ENCODE data around the gene TUBAL3. TPM values are rescaled to one million over a fixed set of nuclear protein-coding genes. Genes with fewer than 3 reads are reported as not detected.

Gene TUBAL3
- total RNA-seq, 1 experiment from 2014 or later: not detected

DNA sequence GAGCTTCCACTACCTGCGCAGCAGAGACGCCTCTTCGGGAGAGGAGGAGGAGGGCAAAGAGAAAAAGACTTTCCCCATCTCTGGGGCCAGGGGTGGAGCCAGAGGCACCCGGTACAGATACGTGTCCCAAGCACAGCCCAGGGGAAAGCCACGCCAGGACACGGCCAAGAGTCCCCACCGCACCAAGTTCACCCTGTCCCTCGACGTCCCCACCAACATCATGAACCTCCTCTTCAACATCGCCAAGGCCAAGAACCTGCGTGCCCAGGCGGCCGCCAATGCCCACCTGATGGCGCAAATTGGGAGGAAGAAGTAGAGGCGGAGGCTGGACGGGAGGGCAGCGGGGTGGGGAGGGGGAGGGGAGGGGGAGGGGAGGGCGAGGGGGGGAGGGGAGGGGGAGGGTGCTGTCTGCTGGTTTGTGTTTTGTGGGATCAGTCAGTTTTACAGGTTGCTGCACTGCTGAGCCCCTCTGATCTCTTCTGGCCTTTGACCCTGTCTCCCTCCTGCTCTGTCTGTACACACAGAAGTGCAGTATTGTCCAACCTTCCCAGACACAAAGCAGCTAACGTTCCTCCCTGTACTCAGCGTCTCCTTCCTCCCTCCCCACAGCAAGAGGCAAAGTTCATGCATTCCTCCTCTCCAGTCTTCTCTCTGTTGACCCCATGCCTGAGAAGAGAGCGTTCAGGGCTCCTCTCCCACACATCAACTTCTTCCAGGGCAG, 30.6 kb downstream of the TUBAL3 start:
- Histone ChIP-seq H4K5ac (ENCODE audit: insufficient read length, low read depth, low read length) (no peak overlapping the region), H2AFZ (ENCODE audit: low read length) (no peak overlapping the region), H2BK15ac (ENCODE audit: low read depth, low read length) (no peak overlapping the region), H4K91ac (ENCODE audit: insufficient read length, low read depth, low read length) (no peak overlapping the region), H3K23me2 (ENCODE audit: insufficient read length, low read depth, low read length, poor library complexity, severe bottlenecking) (no peaks in the 10 kb centered on the region), H3K4ac (ENCODE audit: low read depth, low read length) (no peak overlapping the region), H3K56ac (ENCODE audit: insufficient read length, low read depth, low read length) (no peak overlapping the region), H3K9me3 (ENCODE audit: control insufficient read depth, low read depth, low read length) (no peaks in the 10 kb centered on the region), H3K4me2 (ENCODE audit: insufficient read depth, insufficient read length, low read length) (no peak overlapping the region), H3K79me2 (ENCODE audit: insufficient read depth, low read length) (no peaks in the 10 kb centered on the region), H4K8ac (replicated peaks; ENCODE audit: insufficient read length, low read depth, low read length) (no peak overlapping the region), H3K27me3 (ENCODE audit: insufficient read depth, low read length) (no peaks in the 10 kb centered on the region), H3K9ac (ENCODE audit: extremely low read depth, insufficient read length, low read length) (no peak overlapping the region), H3K14ac (ENCODE audit: insufficient read depth, low read length) (no peak overlapping the region), H2BK120ac (ENCODE audit: low read depth, low read length, poor library complexity, severe bottlenecking) (no peak overlapping the region), H2BK5ac (ENCODE audit: insufficient read length, low read length) (no peak overlapping the region), H2BK20ac (ENCODE audit: low read depth, low read length, poor library complexity, severe bottlenecking) (no peak overlapping the region), H3K18ac (ENCODE audit: insufficient read length, low read depth, low read length) (no peak overlapping the region), H2AK5ac (ENCODE audit: insufficient read length, low read length) (no peak overlapping the region), H3K27ac (ENCODE audit: insufficient read length, low read depth, low read length) (no peak overlapping the region), H2BK12ac (ENCODE audit: insufficient read length, low read depth, low read length) (no peak overlapping the region), H4K20me1 (ENCODE audit: control insufficient read depth, insufficient read depth, insufficient read length) (no peaks in the 10 kb centered on the region), H3K4me1 (ENCODE audit: insufficient read depth, low read length) (no peaks in the 10 kb centered on the region), H3T11ph (ENCODE audit: low read length) (no peak overlapping the region), H3K23ac (ENCODE audit: insufficient read length, low read depth, low read length) (no peak overlapping the region), H3K79me1 (ENCODE audit: insufficient read depth, low read depth, low read length, poor library complexity, severe bottlenecking) (no peaks in the 10 kb centered on the region)
- TF ChIP-seq, protein P1, sequence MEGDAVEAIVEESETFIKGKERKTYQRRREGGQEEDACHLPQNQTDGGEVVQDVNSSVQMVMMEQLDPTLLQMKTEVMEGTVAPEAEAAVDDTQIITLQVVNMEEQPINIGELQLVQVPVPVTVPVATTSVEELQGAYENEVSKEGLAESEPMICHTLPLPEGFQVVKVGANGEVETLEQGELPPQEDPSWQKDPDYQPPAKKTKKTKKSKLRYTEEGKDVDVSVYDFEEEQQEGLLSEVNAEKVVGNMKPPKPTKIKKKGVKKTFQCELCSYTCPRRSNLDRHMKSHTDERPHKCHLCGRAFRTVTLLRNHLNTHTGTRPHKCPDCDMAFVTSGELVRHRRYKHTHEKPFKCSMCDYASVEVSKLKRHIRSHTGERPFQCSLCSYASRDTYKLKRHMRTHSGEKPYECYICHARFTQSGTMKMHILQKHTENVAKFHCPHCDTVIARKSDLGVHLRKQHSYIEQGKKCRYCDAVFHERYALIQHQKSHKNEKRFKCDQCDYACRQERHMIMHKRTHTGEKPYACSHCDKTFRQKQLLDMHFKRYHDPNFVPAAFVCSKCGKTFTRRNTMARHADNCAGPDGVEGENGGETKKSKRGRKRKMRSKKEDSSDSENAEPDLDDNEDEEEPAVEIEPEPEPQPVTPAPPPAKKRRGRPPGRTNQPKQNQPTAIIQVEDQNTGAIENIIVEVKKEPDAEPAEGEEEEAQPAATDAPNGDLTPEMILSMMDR (conservative IDR thresholded peaks at IDR 0.05): no peak
- no CpG with 5 or more reads among the region's 22 CpGs for WGBS (ENCODE audit: extremely low coverage, insufficient read length, low lambda C conversion rate)
- no peaks in the 10 kb centered on the region; the same call in none of the 2 replicates for H3K27me3 Mint-ChIP-seq (ENCODE audit: low read depth)
- no peak overlapping the region; a peak in 1 of 7 replicates for H3K27ac Mint-ChIP-seq
- H3K36me3 Mint-ChIP-seq (ENCODE audit: insufficient read depth in 1 of 3, low read depth in 3 of 3): peaks cover 9 to 20% (median 9%) of the 10 kb centered on the region in 3 experiments; a peak in 6 of 7 replicates
- no peak for DNase-seq
- no peak overlapping the region for H3K4me3 Mint-ChIP-seq
- no peaks in the 10 kb centered on the region for H3K4me1 Mint-ChIP-seq
- H3K9me3 Mint-ChIP-seq: peaks cover 47 to 63% of the 10 kb centered on the region in 2 experiments
